K562 (cell line): ENCODE results near the gene RARA. TPM values are rescaled to one million over a fixed set of nuclear protein-coding genes. Genes with fewer than 3 reads are reported as not detected.
"Not testable (repeated sequence)": the region's sequence is repeated elsewhere in the genome, so short reads cannot be mapped to it uniquely, and the experiment has no call there.

Experiments used
- ARNT ChIP-seq, 2 experiments: fragments of 450-650 bp; IDR thresholded peaks; 2 replicates each; pipeline ENCODE4 v1.6.1; 2016; ENCODE audit warnings: mild to moderate bottlenecking in 1 of 2
- DMBX1 ChIP-seq: fragments of 250-450 bp; sonication (Bioruptor Pico); IDR thresholded peaks from 2 replicates; pipeline ENCODE4 v1.8.0; 2022; ENCODE audit warnings: inconsistent platforms, mild to moderate bottlenecking, moderate library complexity, borderline replicate concordance
- ESRRA ChIP-seq: fragments of 450-650 bp; IDR thresholded peaks from 2 replicates; pipeline ENCODE4 v1.6.1; 2014; ENCODE audit warnings: low read depth, mild to moderate bottlenecking, moderate library complexity, borderline replicate concordance
- HDAC1 ChIP-seq, 2 experiments: fragments of 450-650 bp; IDR thresholded peaks; 2 replicates each; pipeline ENCODE4 v1.6.1; 2016 to 2017; ENCODE audit warnings: inconsistent platforms in 1 of 2, mild to moderate bottlenecking in 1 of 2, moderate library complexity in 1 of 2
- IFI16 ChIP-seq: fragments of 250-450 bp; sonication (Bioruptor Pico); IDR thresholded peaks from 2 replicates; pipeline ENCODE4 v2.1.2; 2022; ENCODE audit warnings: mild to moderate bottlenecking, inconsistent platforms
- ILK ChIP-seq: fragments of 450-650 bp; IDR thresholded peaks from 2 replicates; pipeline ENCODE4 v1.6.1; 2016; ENCODE audit warnings: missing genetic modification characterization, low read depth, mild to moderate bottlenecking, missing compliant biosample characterization, moderate library complexity, borderline replicate concordance
- KLF6 ChIP-seq: fragments of 250-450 bp; sonication (Bioruptor Pico); IDR thresholded peaks from 2 replicates; pipeline ENCODE4 v1.4.0; 2020; ENCODE audit warnings: mild to moderate bottlenecking, moderate library complexity, borderline replicate concordance
- PYGO2 ChIP-seq: fragments of 450-650 bp; IDR thresholded peaks from 2 replicates; pipeline ENCODE4 v1.6.1; 2016; ENCODE audit warnings: mild to moderate bottlenecking, missing genetic modification characterization, moderate library complexity, missing compliant biosample characterization
- TCF3 ChIP-seq: sonication (generic); formaldehyde crosslinking; IDR thresholded peaks from 2 replicates; pipeline ENCODE4 v1.4.0; 2020; ENCODE audit warnings: mild to moderate bottlenecking, missing genetic modification reagents
- ZEB2 ChIP-seq: fragments of 450-650 bp; IDR thresholded peaks from 2 replicates; pipeline ENCODE4 v1.6.1; 2016
- ZNF239 ChIP-seq: fragments of 250-450 bp; sonication (Bioruptor Pico); IDR thresholded peaks from 2 replicates; pipeline ENCODE4 v1.4.0; 2020; ENCODE audit warnings: mild to moderate bottlenecking
- ZNF41 ChIP-seq: fragments of 250-450 bp; sonication (Bioruptor Pico); conservative IDR thresholded peaks from 2 replicates; pipeline ENCODE4 v1.4.0; 2020; ENCODE audit warnings: mild to moderate bottlenecking
- ZNF445 ChIP-seq: fragments of 250-450 bp; sonication (Bioruptor Pico); IDR thresholded peaks from 2 replicates; pipeline ENCODE4 v1.4.0; 2020; ENCODE audit warnings: low read depth, mild to moderate bottlenecking, moderate library complexity
- ZNF583 ChIP-seq: fragments of 250-450 bp; sonication (Bioruptor Pico); IDR thresholded peaks from 2 replicates; pipeline ENCODE4 v1.4.0; 2020
- polyA plus RNA-seq, 8 experiments: library from polyadenylated mRNA; depleted of rRNA in 4 of 8; stranded (reverse) in 5 of 8; unstranded in 3 of 8; fragments of >200 nt; fragmentation: Nextera tagmentation in 2 of 8; fragmentation: Illumina TruSeq in 1 of 8; extraction: Ambion mirVana in 2 of 8; extraction: Trizol in 1 of 8; gene quantifications; 2 replicates each; pipeline versions ENCODE4 v1.2.1 to v1.2.3, GENCODE V29; 2011 to 2014; ENCODE audit warnings: inconsistent platforms in 1 of 8, missing spikeins in 1 of 8
- total RNA-seq, 7 experiments: library from RNA; depleted of rRNA in 6 of 7; stranded (reverse); fragments of >200 nt in 6 of 7; fragmentation: Illumina TruSeq in 2 of 7; extraction: Trizol in 2 of 7; gene quantifications; 2 replicates each; pipeline versions ENCODE4 v1.2.1 to v1.2.3, GENCODE V29; 2011 to 2021; ENCODE audit warnings: low replicate concordance in 1 of 7
- TF ChIP-seq, protein P1 (sequence below): fragments of 450-650 bp; IDR thresholded peaks from 2 replicates; pipeline ENCODE4 v1.6.1; 2016; ENCODE audit warnings: missing biosample characterization, missing genetic modification characterization
- TF ChIP-seq, protein P2 (sequence below): fragments of 450-650 bp; conservative IDR thresholded peaks from 2 replicates; pipeline ENCODE4 v1.6.1; 2016; ENCODE audit warnings: missing genetic modification characterization, low read depth, mild to moderate bottlenecking, missing compliant biosample characterization, moderate library complexity
- TF ChIP-seq, protein P3 (sequence below), 2 experiments: fragments of 250-450 bp in 1 of 2; fragments of 450-650 bp in 1 of 2; sonication (Bioruptor Pico) in 1 of 2; IDR thresholded peaks; 2 replicates each; pipeline versions ENCODE4 v1.6.1 to v1.8.0; 2016 to 2021; ENCODE audit warnings: mild to moderate bottlenecking in 2 of 2, moderate library complexity in 2 of 2, missing compliant biosample characterization in 1 of 2, missing genetic modification characterization in 1 of 2
- TF ChIP-seq, protein P4 (sequence below): fragments of 250-450 bp; sonication (Bioruptor Pico); IDR thresholded peaks from 2 replicates; pipeline ENCODE4 v1.4.0; 2020
- TF ChIP-seq, protein P5 (sequence below): fragments of 250-450 bp; sonication (Bioruptor Pico); IDR thresholded peaks from 2 replicates; pipeline ENCODE4 v1.8.0; 2021; ENCODE audit warnings: mild to moderate bottlenecking, moderate library complexity
- TF ChIP-seq, protein P6 (sequence below): fragments of 250-450 bp; sonication (Bioruptor Pico); IDR thresholded peaks from 2 replicates; pipeline ENCODE4 v1.5.0; 2020; ENCODE audit warnings: mild to moderate bottlenecking

RARA gene
- total and polyA plus RNA-seq, 9 of the 15 experiments (the other 6 are each of a cell fraction or from before 2014, with no cell fraction given) = 0.10 to 28.0 (median 7.9) TPM

DNA sequence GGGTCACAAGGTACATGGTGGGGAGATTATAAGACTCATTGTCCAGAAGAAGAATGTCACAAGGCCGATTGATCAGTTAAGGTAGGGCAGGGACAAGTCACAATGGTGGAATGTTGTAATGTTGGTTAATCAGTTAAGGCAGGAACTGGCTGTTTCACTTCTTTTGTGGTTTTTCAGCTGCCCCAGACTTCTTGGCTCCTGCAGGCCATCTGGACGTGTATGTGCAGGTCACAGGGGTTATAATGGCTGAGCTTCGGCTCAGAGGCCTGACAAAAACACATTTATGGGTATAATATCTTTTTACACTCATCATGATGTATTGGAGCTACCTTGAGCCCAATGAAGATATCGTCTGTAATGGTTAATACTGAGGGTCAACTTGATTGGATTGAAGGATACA is 63.7 kb downstream of the RARA start (continued):
- TF ChIP-seq, protein P1, sequence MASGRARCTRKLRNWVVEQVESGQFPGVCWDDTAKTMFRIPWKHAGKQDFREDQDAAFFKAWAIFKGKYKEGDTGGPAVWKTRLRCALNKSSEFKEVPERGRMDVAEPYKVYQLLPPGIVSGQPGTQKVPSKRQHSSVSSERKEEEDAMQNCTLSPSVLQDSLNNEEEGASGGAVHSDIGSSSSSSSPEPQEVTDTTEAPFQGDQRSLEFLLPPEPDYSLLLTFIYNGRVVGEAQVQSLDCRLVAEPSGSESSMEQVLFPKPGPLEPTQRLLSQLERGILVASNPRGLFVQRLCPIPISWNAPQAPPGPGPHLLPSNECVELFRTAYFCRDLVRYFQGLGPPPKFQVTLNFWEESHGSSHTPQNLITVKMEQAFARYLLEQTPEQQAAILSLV (tag) = peak; percentile 56; the same call in 1 of the 2 replicates
- peak; percentile 39; the same call in 1 of the 2 replicates for TF ChIP-seq TCF3 (CRISPR knock-in tag)
- 0 out of 2 replicates have a peak, but pooled peaks have one; percentile 14 for TF ChIP-seq ILK (tag)
- peak; percentile 76; the same call in 1 of the 2 replicates for TF ChIP-seq DMBX1 (CRISPR knock-in tag)
- peak; percentile 45; the same call in 1 of the 2 replicates for TF ChIP-seq ZNF239 (CRISPR knock-in tag)
- TF ChIP-seq, protein P2, sequence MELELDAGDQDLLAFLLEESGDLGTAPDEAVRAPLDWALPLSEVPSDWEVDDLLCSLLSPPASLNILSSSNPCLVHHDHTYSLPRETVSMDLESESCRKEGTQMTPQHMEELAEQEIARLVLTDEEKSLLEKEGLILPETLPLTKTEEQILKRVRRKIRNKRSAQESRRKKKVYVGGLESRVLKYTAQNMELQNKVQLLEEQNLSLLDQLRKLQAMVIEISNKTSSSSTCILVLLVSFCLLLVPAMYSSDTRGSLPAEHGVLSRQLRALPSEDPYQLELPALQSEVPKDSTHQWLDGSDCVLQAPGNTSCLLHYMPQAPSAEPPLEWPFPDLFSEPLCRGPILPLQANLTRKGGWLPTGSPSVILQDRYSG (tag) = peak; percentile 86
- peak; percentile 44; the same call in 1 of the 2 replicates for TF ChIP-seq ZNF41 (CRISPR knock-in tag)
- TF ChIP-seq ARNT (IDR thresholded peaks at IDR 0.05) = peak; percentile 79 to 81; a peak in 2 of 4 replicates
- 0 out of 2 replicates have a peak, but pooled peaks have one; percentile 25 for TF ChIP-seq PYGO2 (tag)
- peak; percentile 85; the same call in 1 of the 2 replicates for TF ChIP-seq ZNF583 (CRISPR knock-in tag)
- TF ChIP-seq, protein P3, sequence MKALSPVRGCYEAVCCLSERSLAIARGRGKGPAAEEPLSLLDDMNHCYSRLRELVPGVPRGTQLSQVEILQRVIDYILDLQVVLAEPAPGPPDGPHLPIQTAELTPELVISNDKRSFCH (CRISPR knock-in tag; IDR thresholded peaks at IDR 0.05) = not testable (repeated sequence)
- TF ChIP-seq, protein P3 (tag; IDR thresholded peaks at IDR 0.05) = peak; percentile 75
- TF ChIP-seq, protein P4, sequence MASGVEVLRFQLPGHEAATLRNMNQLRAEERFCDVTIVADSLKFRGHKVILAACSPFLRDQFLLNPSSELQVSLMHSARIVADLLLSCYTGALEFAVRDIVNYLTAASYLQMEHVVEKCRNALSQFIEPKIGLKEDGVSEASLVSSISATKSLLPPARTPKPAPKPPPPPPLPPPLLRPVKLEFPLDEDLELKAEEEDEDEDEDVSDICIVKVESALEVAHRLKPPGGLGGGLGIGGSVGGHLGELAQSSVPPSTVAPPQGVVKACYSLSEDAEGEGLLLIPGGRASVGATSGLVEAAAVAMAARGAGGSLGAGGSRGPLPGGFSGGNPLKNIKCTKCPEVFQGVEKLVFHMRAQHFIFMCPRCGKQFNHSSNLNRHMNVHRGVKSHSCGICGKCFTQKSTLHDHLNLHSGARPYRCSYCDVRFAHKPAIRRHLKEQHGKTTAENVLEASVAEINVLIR = 0 out of 2 replicates have a peak, but pooled peaks have one; percentile 40
- TF ChIP-seq, protein P5, sequence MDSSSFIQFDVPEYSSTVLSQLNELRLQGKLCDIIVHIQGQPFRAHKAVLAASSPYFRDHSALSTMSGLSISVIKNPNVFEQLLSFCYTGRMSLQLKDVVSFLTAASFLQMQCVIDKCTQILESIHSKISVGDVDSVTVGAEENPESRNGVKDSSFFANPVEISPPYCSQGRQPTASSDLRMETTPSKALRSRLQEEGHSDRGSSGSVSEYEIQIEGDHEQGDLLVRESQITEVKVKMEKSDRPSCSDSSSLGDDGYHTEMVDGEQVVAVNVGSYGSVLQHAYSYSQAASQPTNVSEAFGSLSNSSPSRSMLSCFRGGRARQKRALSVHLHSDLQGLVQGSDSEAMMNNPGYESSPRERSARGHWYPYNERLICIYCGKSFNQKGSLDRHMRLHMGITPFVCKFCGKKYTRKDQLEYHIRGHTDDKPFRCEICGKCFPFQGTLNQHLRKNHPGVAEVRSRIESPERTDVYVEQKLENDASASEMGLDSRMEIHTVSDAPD (CRISPR knock-in tag) = peak; percentile 63; the same call in 1 of the 2 replicates
- peak; percentile 76; the same call in 1 of the 2 replicates for TF ChIP-seq IFI16
- 0 out of 2 replicates have a peak, but pooled peaks have one; percentile 27 for TF ChIP-seq ZEB2
- peak in 1 of 2 experiments; percentile 69; a peak in 1 of 4 replicates for TF ChIP-seq HDAC1 (IDR thresholded peaks at IDR 0.05)
- TF ChIP-seq ZNF445 = peak; percentile 75; the same call in 1 of the 2 replicates
- TF ChIP-seq KLF6 (CRISPR knock-in tag) = peak; percentile 49; the same call in 1 of the 2 replicates
- TF ChIP-seq, protein P6, sequence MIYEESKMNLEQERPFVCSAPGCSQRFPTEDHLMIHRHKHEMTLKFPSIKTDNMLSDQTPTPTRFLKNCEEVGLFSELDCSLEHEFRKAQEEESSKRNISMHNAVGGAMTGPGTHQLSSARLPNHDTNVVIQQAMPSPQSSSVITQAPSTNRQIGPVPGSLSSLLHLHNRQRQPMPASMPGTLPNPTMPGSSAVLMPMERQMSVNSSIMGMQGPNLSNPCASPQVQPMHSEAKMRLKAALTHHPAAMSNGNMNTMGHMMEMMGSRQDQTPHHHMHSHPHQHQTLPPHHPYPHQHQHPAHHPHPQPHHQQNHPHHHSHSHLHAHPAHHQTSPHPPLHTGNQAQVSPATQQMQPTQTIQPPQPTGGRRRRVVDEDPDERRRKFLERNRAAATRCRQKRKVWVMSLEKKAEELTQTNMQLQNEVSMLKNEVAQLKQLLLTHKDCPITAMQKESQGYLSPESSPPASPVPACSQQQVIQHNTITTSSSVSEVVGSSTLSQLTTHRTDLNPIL (CRISPR knock-in tag) = peak; percentile 78; the same call in 1 of the 2 replicates
- peak; percentile 43; the same call in 1 of the 2 replicates for TF ChIP-seq ESRRA
